H1 (cell line): ENCODE measurements around the gene FMN2. TPM values are rescaled to one million over a fixed set of nuclear protein-coding genes. Genes with fewer than 3 reads are reported as not detected.

Experiments used
- BCL11A ChIP-seq, 2 experiments: IDR thresholded peaks; one replicate each; pipeline ENCODE4 v1.6.1; 2011; ENCODE audit warnings: low read depth in 2 of 2, low read length in 2 of 2, mild to moderate bottlenecking in 2 of 2
- CHD1 ChIP-seq: IDR thresholded peaks from 2 replicates; pipeline ENCODE4 v1.6.1; 2012; ENCODE audit warnings: low read depth, low read length, improper control_type of control experiment
- RAD21 ChIP-seq, 2 experiments: IDR thresholded peaks in 1 of 2; conservative IDR thresholded peaks in 1 of 2; 2 replicates each; pipeline ENCODE4 v1.6.1; 2011; ENCODE audit warnings: low read depth in 2 of 2, low read length in 2 of 2, improper control_type of control experiment in 1 of 2, inconsistent platforms in 1 of 2, mild to moderate bottlenecking in 1 of 2, moderate library complexity in 1 of 2
- SIRT6 ChIP-seq: IDR thresholded peaks from one replicate; pipeline ENCODE4 v1.7.1; 2012; ENCODE audit warnings: low read length, inconsistent platforms
- TAF7 ChIP-seq: optimal IDR thresholded peaks from 2 replicates; pipeline ENCODE3; 2011; ENCODE audit warnings: low read depth, mild to moderate bottlenecking, inconsistent platforms, low read length, moderate library complexity, borderline replicate concordance
- polyA plus RNA-seq, 7 experiments: library from polyadenylated mRNA; depleted of rRNA in 3 of 7; stranded (reverse) in 5 of 7; unstranded in 2 of 7; fragments of >200 nt in 5 of 7; fragments of 200-250 nt in 2 of 7; gene quantifications; 1 replicate in 5 of 7; 2 replicates in 1 of 7; 4 replicates in 1 of 7; pipeline versions ENCODE4 v1.2.1 to v1.2.3, GENCODE V29; 2011 to 2013; ENCODE audit warnings: missing spikeins in 2 of 7, mixed read lengths in 2 of 7
- total RNA-seq: library from RNA; stranded (reverse); fragmentation: NEBNext Ultra II Directional; extraction: Animal tissue kit (Norgen Biotek cat#: 25700); gene quantifications from 2 replicates; pipeline ENCODE4 v1.2.1, GENCODE V29; 2021
- TF ChIP-seq, protein P1 (sequence below): fragments of 300-600 bp; sonication (generic); IDR thresholded peaks from 2 replicates; pipeline ENCODE4 v1.7.1; 2012; ENCODE audit warnings: low read length, moderate library complexity, mild to moderate bottlenecking, inconsistent platforms; ENCODE audit not compliant: insufficient replicate concordance

The FMN2 gene
- total and polyA plus RNA-seq, 2 of the 8 experiments (the other 6 are each of a cell fraction or from before 2014, with no cell fraction given): 0.83 to 2.0 TPM

DNA sequence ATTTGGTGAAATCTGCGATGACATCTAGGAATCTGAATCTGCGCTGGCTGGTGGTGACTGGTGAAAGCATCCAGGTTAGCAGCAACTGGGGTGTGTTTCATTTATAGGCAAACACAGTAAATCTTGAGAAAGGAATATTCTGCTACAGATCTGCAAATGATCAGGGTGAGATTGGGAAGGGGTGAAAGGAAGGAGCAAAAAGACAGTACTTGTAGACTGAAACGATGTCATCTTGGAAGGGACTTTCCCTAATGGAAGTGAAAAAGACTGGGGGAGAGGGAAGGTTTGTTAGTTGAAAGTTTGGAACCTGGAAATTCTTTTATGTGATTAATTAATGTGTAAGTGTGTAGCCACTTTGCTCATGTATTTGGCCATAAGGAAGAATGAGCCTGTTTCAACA, 228.3 kb downstream of the FMN2 start (continued):
- TF ChIP-seq, protein P1, sequence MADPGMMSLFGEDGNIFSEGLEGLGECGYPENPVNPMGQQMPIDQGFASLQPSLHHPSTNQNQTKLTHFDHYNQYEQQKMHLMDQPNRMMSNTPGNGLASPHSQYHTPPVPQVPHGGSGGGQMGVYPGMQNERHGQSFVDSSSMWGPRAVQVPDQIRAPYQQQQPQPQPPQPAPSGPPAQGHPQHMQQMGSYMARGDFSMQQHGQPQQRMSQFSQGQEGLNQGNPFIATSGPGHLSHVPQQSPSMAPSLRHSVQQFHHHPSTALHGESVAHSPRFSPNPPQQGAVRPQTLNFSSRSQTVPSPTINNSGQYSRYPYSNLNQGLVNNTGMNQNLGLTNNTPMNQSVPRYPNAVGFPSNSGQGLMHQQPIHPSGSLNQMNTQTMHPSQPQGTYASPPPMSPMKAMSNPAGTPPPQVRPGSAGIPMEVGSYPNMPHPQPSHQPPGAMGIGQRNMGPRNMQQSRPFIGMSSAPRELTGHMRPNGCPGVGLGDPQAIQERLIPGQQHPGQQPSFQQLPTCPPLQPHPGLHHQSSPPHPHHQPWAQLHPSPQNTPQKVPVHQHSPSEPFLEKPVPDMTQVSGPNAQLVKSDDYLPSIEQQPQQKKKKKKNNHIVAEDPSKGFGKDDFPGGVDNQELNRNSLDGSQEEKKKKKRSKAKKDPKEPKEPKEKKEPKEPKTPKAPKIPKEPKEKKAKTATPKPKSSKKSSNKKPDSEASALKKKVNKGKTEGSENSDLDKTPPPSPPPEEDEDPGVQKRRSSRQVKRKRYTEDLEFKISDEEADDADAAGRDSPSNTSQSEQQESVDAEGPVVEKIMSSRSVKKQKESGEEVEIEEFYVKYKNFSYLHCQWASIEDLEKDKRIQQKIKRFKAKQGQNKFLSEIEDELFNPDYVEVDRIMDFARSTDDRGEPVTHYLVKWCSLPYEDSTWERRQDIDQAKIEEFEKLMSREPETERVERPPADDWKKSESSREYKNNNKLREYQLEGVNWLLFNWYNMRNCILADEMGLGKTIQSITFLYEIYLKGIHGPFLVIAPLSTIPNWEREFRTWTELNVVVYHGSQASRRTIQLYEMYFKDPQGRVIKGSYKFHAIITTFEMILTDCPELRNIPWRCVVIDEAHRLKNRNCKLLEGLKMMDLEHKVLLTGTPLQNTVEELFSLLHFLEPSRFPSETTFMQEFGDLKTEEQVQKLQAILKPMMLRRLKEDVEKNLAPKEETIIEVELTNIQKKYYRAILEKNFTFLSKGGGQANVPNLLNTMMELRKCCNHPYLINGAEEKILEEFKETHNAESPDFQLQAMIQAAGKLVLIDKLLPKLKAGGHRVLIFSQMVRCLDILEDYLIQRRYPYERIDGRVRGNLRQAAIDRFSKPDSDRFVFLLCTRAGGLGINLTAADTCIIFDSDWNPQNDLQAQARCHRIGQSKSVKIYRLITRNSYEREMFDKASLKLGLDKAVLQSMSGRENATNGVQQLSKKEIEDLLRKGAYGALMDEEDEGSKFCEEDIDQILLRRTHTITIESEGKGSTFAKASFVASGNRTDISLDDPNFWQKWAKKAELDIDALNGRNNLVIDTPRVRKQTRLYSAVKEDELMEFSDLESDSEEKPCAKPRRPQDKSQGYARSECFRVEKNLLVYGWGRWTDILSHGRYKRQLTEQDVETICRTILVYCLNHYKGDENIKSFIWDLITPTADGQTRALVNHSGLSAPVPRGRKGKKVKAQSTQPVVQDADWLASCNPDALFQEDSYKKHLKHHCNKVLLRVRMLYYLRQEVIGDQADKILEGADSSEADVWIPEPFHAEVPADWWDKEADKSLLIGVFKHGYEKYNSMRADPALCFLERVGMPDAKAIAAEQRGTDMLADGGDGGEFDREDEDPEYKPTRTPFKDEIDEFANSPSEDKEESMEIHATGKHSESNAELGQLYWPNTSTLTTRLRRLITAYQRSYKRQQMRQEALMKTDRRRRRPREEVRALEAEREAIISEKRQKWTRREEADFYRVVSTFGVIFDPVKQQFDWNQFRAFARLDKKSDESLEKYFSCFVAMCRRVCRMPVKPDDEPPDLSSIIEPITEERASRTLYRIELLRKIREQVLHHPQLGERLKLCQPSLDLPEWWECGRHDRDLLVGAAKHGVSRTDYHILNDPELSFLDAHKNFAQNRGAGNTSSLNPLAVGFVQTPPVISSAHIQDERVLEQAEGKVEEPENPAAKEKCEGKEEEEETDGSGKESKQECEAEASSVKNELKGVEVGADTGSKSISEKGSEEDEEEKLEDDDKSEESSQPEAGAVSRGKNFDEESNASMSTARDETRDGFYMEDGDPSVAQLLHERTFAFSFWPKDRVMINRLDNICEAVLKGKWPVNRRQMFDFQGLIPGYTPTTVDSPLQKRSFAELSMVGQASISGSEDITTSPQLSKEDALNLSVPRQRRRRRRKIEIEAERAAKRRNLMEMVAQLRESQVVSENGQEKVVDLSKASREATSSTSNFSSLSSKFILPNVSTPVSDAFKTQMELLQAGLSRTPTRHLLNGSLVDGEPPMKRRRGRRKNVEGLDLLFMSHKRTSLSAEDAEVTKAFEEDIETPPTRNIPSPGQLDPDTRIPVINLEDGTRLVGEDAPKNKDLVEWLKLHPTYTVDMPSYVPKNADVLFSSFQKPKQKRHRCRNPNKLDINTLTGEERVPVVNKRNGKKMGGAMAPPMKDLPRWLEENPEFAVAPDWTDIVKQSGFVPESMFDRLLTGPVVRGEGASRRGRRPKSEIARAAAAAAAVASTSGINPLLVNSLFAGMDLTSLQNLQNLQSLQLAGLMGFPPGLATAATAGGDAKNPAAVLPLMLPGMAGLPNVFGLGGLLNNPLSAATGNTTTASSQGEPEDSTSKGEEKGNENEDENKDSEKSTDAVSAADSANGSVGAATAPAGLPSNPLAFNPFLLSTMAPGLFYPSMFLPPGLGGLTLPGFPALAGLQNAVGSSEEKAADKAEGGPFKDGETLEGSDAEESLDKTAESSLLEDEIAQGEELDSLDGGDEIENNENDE: no peak
- no peak for TF ChIP-seq SIRT6
- TF ChIP-seq CHD1: no peak
- no peak for TF ChIP-seq RAD21 (IDR thresholded peaks at IDR 0.05 in 1 of 2, conservative IDR thresholded peaks at IDR 0.05 in 1 of 2; ENCODE audit: low read depth in 2 of 2, low read length in 2 of 2)
- TF ChIP-seq BCL11A (IDR thresholded peaks at IDR 0.05; ENCODE audit: low read depth in 2 of 2, low read length in 2 of 2): no peak
- no peak for TF ChIP-seq TAF7
